ENCODE results near the gene ADAMTS10. TPM values are rescaled to one million over a fixed set of nuclear protein-coding genes. Genes with fewer than 3 reads are reported as not detected.

Gene ADAMTS10
- total RNA-seq, 2 experiments from 2014 or later = not detected

- Histone ChIP-seq H3K27ac (ENCODE audit: low read depth, low read length, poor library complexity, severe bottlenecking) (no peak overlapping the region), H2AFZ (ENCODE audit: low read length) (no peak overlapping the region), H3K4me2 (ENCODE audit: low read length) (no peak overlapping the region), H3K79me2 (ENCODE audit: insufficient read depth, low read depth, low read length) (no peaks in the 10 kb centered on the region), H4K20me1 (ENCODE audit: insufficient read depth, low read length) (no peaks in the 10 kb centered on the region), H3K9me3 (ENCODE audit: low read length) (no peaks in the 10 kb centered on the region), H3K36me3 (ENCODE audit: insufficient read depth, low read length) (no peaks in the 10 kb centered on the region), H3K9me2 (ENCODE audit: insufficient read depth, low read length) (no peaks in the 10 kb centered on the region), H3K4me3 (ENCODE audit: low read depth, low read length, poor library complexity, severe bottlenecking) (no peak overlapping the region), H3K4me1 (ENCODE audit: insufficient read depth, low read length, poor library complexity, severe bottlenecking) (peaks cover 18% of the 10 kb centered on the region)
- intact Hi-C loops (cut with micrococcal nuclease; ENCODE audit: unreplicated experiment) = no loop called here
- no peak for DNase-seq (ENCODE audit: low spot score)
- no TSS peak for BruUV-seq (replicated peaks)
- ChIA-PET CTCF (ENCODE audit: unreplicated experiment) (no interaction called here), POLR2A (no interaction called here)
- TF ChIP-seq CTCF (conservative IDR thresholded peaks at IDR 0.05; ENCODE audit: low read length) (no peak), EZH2phosphoT487 (IDR thresholded peaks at IDR 0.05; ENCODE audit: borderline replicate concordance, low read depth, low read length) (no peak)
Observed at GRCh38 chr19:8573316-8573715, 37.2 kb downstream of the ADAMTS10 start.

GRCh38 chr19:8571006-8571411, 39.5 kb downstream of the ADAMTS10 start:
- Histone ChIP-seq H4K20me1 (ENCODE audit: insufficient read depth, low read length) (no peaks in the 10 kb centered on the region), H3K4me2 (ENCODE audit: low read length) (no peak overlapping the region), H3K4me1 (ENCODE audit: insufficient read depth, low read length, poor library complexity, severe bottlenecking) (no peaks in the 10 kb centered on the region), H3K9me2 (ENCODE audit: insufficient read depth, low read length) (no peaks in the 10 kb centered on the region), H3K79me2 (ENCODE audit: insufficient read depth, low read depth, low read length) (no peaks in the 10 kb centered on the region), H2AFZ (ENCODE audit: low read length) (no peak overlapping the region), H3K27ac (ENCODE audit: low read depth, low read length, poor library complexity, severe bottlenecking) (no peak overlapping the region), H3K4me3 (ENCODE audit: low read depth, low read length, poor library complexity, severe bottlenecking) (no peak overlapping the region), H3K36me3 (ENCODE audit: insufficient read depth, low read length) (no peaks in the 10 kb centered on the region), H3K9me3 (ENCODE audit: low read length) (no peaks in the 10 kb centered on the region)
- no TSS peak for BruUV-seq (replicated peaks)
- CTCF ChIA-PET (ENCODE audit: unreplicated experiment) = no interaction called here
- POLR2A ChIA-PET = interaction anchor here (0.7 kb wide), 1 partner anchor 1918 kb away, joined by 3 read pairs; no protein-coding TSS in a partner anchor
- intact Hi-C loops (cut with micrococcal nuclease; ENCODE audit: unreplicated experiment) = no loop called here
- TF ChIP-seq CTCF (conservative IDR thresholded peaks at IDR 0.05; ENCODE audit: low read length) (no peak), EZH2phosphoT487 (IDR thresholded peaks at IDR 0.05; ENCODE audit: borderline replicate concordance, low read depth, low read length) (no peak)
- no peak for DNase-seq (ENCODE audit: low spot score)

GRCh38 chr19:8569066-8569771, 41.3 kb downstream of the ADAMTS10 start:
- no peak overlapping the region for H3K4me2 ChIP-seq (ENCODE audit: low read length)
- H4K20me1 ChIP-seq (ENCODE audit: insufficient read depth, low read length) = no peaks in the 10 kb centered on the region
- H3K4me3 ChIP-seq (ENCODE audit: low read depth, low read length, poor library complexity, severe bottlenecking) = no peak overlapping the region
- TF ChIP-seq EZH2phosphoT487 (IDR thresholded peaks at IDR 0.05; ENCODE audit: borderline replicate concordance, low read depth, low read length) (no peak), CTCF (conservative IDR thresholded peaks at IDR 0.05; ENCODE audit: low read length) (no peak)
- H3K36me3 ChIP-seq (ENCODE audit: insufficient read depth, low read length) = no peaks in the 10 kb centered on the region
- H2AFZ ChIP-seq (ENCODE audit: low read length) = no peak overlapping the region
- POLR2A ChIA-PET = interaction anchor here (1.0 kb wide), 1 partner anchor 9 kb away, joined by 3 read pairs; the partner anchor contains the start of gene MYO1F
- no peaks in the 10 kb centered on the region for H3K4me1 ChIP-seq (ENCODE audit: insufficient read depth, low read length, poor library complexity, severe bottlenecking)
- no peaks in the 10 kb centered on the region for H3K9me2 ChIP-seq (ENCODE audit: insufficient read depth, low read length)
- H3K79me2 ChIP-seq (ENCODE audit: insufficient read depth, low read depth, low read length) = no peaks in the 10 kb centered on the region
- DNase-seq (ENCODE audit: low spot score) = no peak
- intact Hi-C loops (cut with micrococcal nuclease; ENCODE audit: unreplicated experiment) = no loop called here
- BruUV-seq (replicated peaks) = no TSS peak
- no peak overlapping the region for H3K27ac ChIP-seq (ENCODE audit: low read depth, low read length, poor library complexity, severe bottlenecking)
- H3K9me3 ChIP-seq (ENCODE audit: low read length) = no peaks in the 10 kb centered on the region
- CTCF ChIA-PET (ENCODE audit: unreplicated experiment) = no interaction called here

All from OCI-LY7 (cell line).